GM23248 (cell line): ENCODE measurements around the gene MACROD2. TPM values are rescaled to one million over a fixed set of nuclear protein-coding genes. Genes with fewer than 3 reads are reported as not detected.

Experiments used
- DNase-seq: peaks from one replicate; pipeline ENCODE4 v3.0.0-alpha.2; 2015
- H2AFZ ChIP-seq: fragments of 200-600 bp; sonication (generic); 2 replicates; pipeline ENCODE4 v1.6.1; 2016; ENCODE audit warnings: antibody characterized with exemption
- H3F3A ChIP-seq: fragments of 200-600 bp; sonication (generic); 2 replicates; pipeline ENCODE4 v1.6.1; 2016; ENCODE audit warnings: mild to moderate bottlenecking, antibody characterized with exemption, mixed run types; ENCODE audit not compliant: insufficient read depth
- H3K27ac ChIP-seq: fragments of 200-600 bp; sonication (generic); 2 replicates; pipeline ENCODE4 v1.5.1; 2016; ENCODE audit warnings: mild to moderate bottlenecking
- H3K27me3 ChIP-seq: fragments of 200-600 bp; sonication (generic); replicated peaks from 2 replicates; pipeline ENCODE4 v1.6.1; 2016; ENCODE audit warnings: mild to moderate bottlenecking; ENCODE audit not compliant: insufficient read depth
- H3K36me3 ChIP-seq: fragments of 200-600 bp; sonication (generic); 2 replicates; pipeline ENCODE4 v1.6.1; 2016; ENCODE audit warnings: low read depth, mild to moderate bottlenecking
- H3K4me1 ChIP-seq: fragments of 200-600 bp; sonication (generic); 2 replicates; pipeline ENCODE4 v1.6.1; 2016; ENCODE audit warnings: mild to moderate bottlenecking; ENCODE audit not compliant: insufficient read depth
- H3K4me2 ChIP-seq: fragments of 200-600 bp; sonication (generic); one replicate; pipeline ENCODE4 v1.6.1; 2016; ENCODE audit warnings: mild to moderate bottlenecking; ENCODE audit not compliant: unreplicated experiment
- H3K4me3 ChIP-seq: fragments of 200-600 bp; sonication (generic); 2 replicates; pipeline ENCODE4 v1.5.1; 2016; ENCODE audit warnings: mild to moderate bottlenecking
- H3K79me2 ChIP-seq: fragments of 200-600 bp; sonication (generic); 2 replicates; pipeline ENCODE4 v1.6.1; 2016; ENCODE audit warnings: mild to moderate bottlenecking; ENCODE audit not compliant: insufficient read depth
- H3K9ac ChIP-seq: fragments of 200-600 bp; sonication (generic); 2 replicates; pipeline ENCODE4 v1.6.1; 2016; ENCODE audit warnings: mild to moderate bottlenecking
- H3K9me2 ChIP-seq: fragments of 200-600 bp; sonication (generic); 2 replicates; pipeline ENCODE4 v1.6.1; 2016; ENCODE audit warnings: mixed run types, mild to moderate bottlenecking, moderate library complexity; ENCODE audit not compliant: insufficient read depth
- H3K9me3 ChIP-seq: fragments of 200-600 bp; sonication (generic); one replicate; pipeline ENCODE4 v1.6.1; 2017; ENCODE audit warnings: low read depth
- H4K20me1 ChIP-seq: fragments of 200-600 bp; sonication (generic); 2 replicates; pipeline ENCODE4 v1.6.0; 2016; ENCODE audit not compliant: insufficient read depth
- EZH2 ChIP-seq: fragments of 200-600 bp; sonication (generic); IDR thresholded peaks from 2 replicates; pipeline ENCODE4 v1.6.1; 2018; ENCODE audit warnings: antibody characterized with exemption, mild to moderate bottlenecking; ENCODE audit not compliant: insufficient read depth, poor library complexity, severe bottlenecking
- EZH2phosphoT487 ChIP-seq: fragments of 200-600 bp; sonication (generic); IDR thresholded peaks from 2 replicates; pipeline ENCODE4 v1.6.1; 2018; ENCODE audit warnings: antibody characterized with exemption, moderate library complexity, mild to moderate bottlenecking, low read depth; ENCODE audit not compliant: insufficient read depth
- WGBS, 2 experiments: methylation state at CpG; one replicate each; pipeline ENCODE4 v1.1.6; 2015 to 2017; ENCODE audit warnings: low lambda C conversion rate in 2 of 2, low coverage in 1 of 2; ENCODE audit errors: missing lambda C conversion rate in 2 of 2; 5-methylcytosine and 5-hydroxymethylcytosine counted together
- in situ Hi-C: fragments of 300-500 bp; cut with MboI; formaldehyde crosslinking; loops from 2 replicates; pipeline ENCODE4 v1.15.0; 2020
- polyA plus RNA-seq: library from polyadenylated mRNA; unstranded; fragments of >200 nt; fragmentation: Nextera tagmentation; extraction: Ambion mirVana; gene quantifications from 2 replicates; pipeline ENCODE4 v1.2.1, GENCODE V29; 2016
- total RNA-seq: library from RNA; depleted of rRNA; stranded (reverse); fragments of >200 nt; shearing (Covaris generic); gene quantifications from 2 replicates; pipeline ENCODE4 v1.2.3, GENCODE V29; 2014

MACROD2 gene
- total and polyA plus RNA-seq, 2 experiments from 2014 or later: 1.1 to 3.1 TPM

GRCh38 chr20:14698125-14698524 lies 702.8 kb downstream of the MACROD2 start:
- Histone ChIP-seq H3F3A (peaks cover 16% of the 10 kb centered on the region), H3K27me3 (no peaks in the 10 kb centered on the region), H2AFZ (no peak overlapping the region), H3K9me2 (no peaks in the 10 kb centered on the region), H3K9ac (no peak overlapping the region), H3K79me2 (no peaks in the 10 kb centered on the region), H3K27ac (no peak overlapping the region), H3K4me2 (no peak overlapping the region), H4K20me1 (no peaks in the 10 kb centered on the region), H3K9me3 (no peaks in the 10 kb centered on the region), H3K36me3 (no peaks in the 10 kb centered on the region), H3K4me3 (no peak overlapping the region), H3K4me1 (peaks cover 13% of the 10 kb centered on the region)
- 88 to 91% methylated on average over 4 of the region's 4 CpGs for WGBS, 2 experiments
- no peak for DNase-seq
- in situ Hi-C loops: no loop called here
- TF ChIP-seq EZH2 (no peak), EZH2phosphoT487 (no peak)

- peaks cover 13% of the 10 kb centered on the region for H3K4me1 ChIP-seq
- no peak overlapping the region for H3K4me3 ChIP-seq
- no peak overlapping the region for H3K27ac ChIP-seq
- no peak overlapping the region for H3K4me2 ChIP-seq
- H3F3A ChIP-seq: peaks cover 16% of the 10 kb centered on the region
- no peaks in the 10 kb centered on the region for H3K9me2 ChIP-seq
- H3K9me3 ChIP-seq: no peaks in the 10 kb centered on the region
- in situ Hi-C loops: no loop called here
- no peaks in the 10 kb centered on the region for H4K20me1 ChIP-seq
- H3K79me2 ChIP-seq: no peaks in the 10 kb centered on the region
- H3K36me3 ChIP-seq: no peaks in the 10 kb centered on the region
- 86 to 90% methylated on average over 3 of the region's 3 CpGs for WGBS, 2 experiments
- TF ChIP-seq EZH2phosphoT487 (no peak), EZH2 (no peak)
- H2AFZ ChIP-seq: no peak overlapping the region
- no peak overlapping the region for H3K9ac ChIP-seq
- H3K27me3 ChIP-seq: no peaks in the 10 kb centered on the region
- DNase-seq: no peak
Observed at GRCh38 chr20:14698605-14699373, 703.5 kb downstream of the MACROD2 start.

GRCh38 chr20:14700639-14700960 lies 705.3 kb downstream of the MACROD2 start:
- Histone ChIP-seq H3K27ac (peak overlapping the region; percentile 37), H3K9me2 (no peaks in the 10 kb centered on the region), H3K79me2 (no peaks in the 10 kb centered on the region), H2AFZ (0 out of 2 replicates have a peak overlapping the region, but pooled peaks have one; percentile 18), H3K4me1 (peaks cover 13% of the 10 kb centered on the region), H3K27me3 (no peaks in the 10 kb centered on the region), H3K4me2 (peak overlapping the region; percentile 38), H4K20me1 (no peaks in the 10 kb centered on the region), H3K4me3 (no peak overlapping the region), H3F3A (peaks cover 16% of the 10 kb centered on the region), H3K36me3 (no peaks in the 10 kb centered on the region), H3K9ac (no peak overlapping the region), H3K9me3 (no peaks in the 10 kb centered on the region)
- TF ChIP-seq EZH2phosphoT487: no peak
- TF ChIP-seq EZH2: no peak
- in situ Hi-C loops: no loop called here
- peak; percentile 84 for DNase-seq

DNA sequence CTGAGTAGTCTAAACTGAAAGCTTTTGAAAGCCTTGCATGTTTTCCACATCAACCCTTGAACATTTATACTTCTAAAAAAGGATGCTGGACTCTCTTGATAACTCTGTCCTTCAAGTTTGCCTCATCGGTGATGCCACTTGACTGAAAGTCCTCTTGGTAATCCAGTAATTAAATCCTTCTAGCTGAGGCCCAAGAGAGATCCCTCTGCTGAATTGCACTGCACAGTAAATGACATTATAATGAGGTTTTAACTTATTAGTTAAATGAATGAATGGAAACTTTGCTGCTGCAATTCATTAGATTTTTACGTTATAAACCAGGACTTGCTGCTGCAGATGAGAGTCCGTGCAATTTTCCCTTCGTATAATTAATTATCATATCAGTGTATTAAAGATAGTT lies 706.0 kb downstream of the MACROD2 start:
- DNase-seq: no peak
- Histone ChIP-seq H3K27ac (no peak overlapping the region), H3K9me3 (no peaks in the 10 kb centered on the region), H3K9me2 (no peaks in the 10 kb centered on the region), H3K4me3 (no peak overlapping the region), H3K79me2 (no peaks in the 10 kb centered on the region), H2AFZ (no peak overlapping the region), H3K4me2 (no peak overlapping the region), H3K9ac (no peak overlapping the region), H3K27me3 (no peaks in the 10 kb centered on the region), H3F3A (peaks cover 16% of the 10 kb centered on the region), H3K36me3 (no peaks in the 10 kb centered on the region), H3K4me1 (peaks cover 13% of the 10 kb centered on the region), H4K20me1 (no peaks in the 10 kb centered on the region)
- TF ChIP-seq EZH2 (no peak), EZH2phosphoT487 (no peak)
- in situ Hi-C loops: no loop called here
- WGBS, 2 experiments: 88 to 92% methylated on average over 4 of the region's 4 CpGs
